CD14-positive monocyte (primary cell): ENCODE measurements around the gene KIRREL1. TPM values are rescaled to one million over a fixed set of nuclear protein-coding genes. Genes with fewer than 3 reads are reported as not detected.
A peak's percentile ranks its signal among the peaks of the same experiment; 100 is the strongest.

Experiments used
- DNase-seq, 3 donors: peaks; one replicate each; pipeline ENCODE4 v3.0.0-alpha.2; 2011 to 2022
- H2AFZ ChIP-seq: 2 replicates; pipeline ENCODE4 v1.6.0; 2012; ENCODE audit warnings: mild to moderate bottlenecking, low read depth, low read length, inconsistent platforms; ENCODE audit not compliant: insufficient read depth, poor library complexity, severe bottlenecking
- H3K27ac ChIP-seq, 2 donors: 1 replicate in 1 of 2; 2 replicates in 1 of 2; pipeline ENCODE4 v1.5.1; 2012 to 2013; ENCODE audit warnings: low read length in 2 of 2, control low read depth in 1 of 2, inconsistent platforms in 1 of 2, low read depth in 1 of 2, mild to moderate bottlenecking in 1 of 2
- H3K27me3 ChIP-seq, 2 donors: one replicate each; pipeline versions ENCODE4 v1.6.0 to v1.6.1; 2011 to 2013; ENCODE audit warnings: low read length in 2 of 2; ENCODE audit not compliant: control insufficient read depth in 2 of 2, insufficient read depth in 2 of 2
- H3K36me3 ChIP-seq, 2 donors: replicated peaks in 1 of 2; 1 replicate in 1 of 2; 2 replicates in 1 of 2; pipeline versions ENCODE4 v1.5.1 to v1.6.1; 2012 to 2013; ENCODE audit warnings: low read length in 2 of 2, control low read depth in 1 of 2, inconsistent platforms in 1 of 2, mild to moderate bottlenecking in 1 of 2; ENCODE audit not compliant: insufficient read depth in 2 of 2, control insufficient read depth in 1 of 2
- H3K4me1 ChIP-seq, 2 donors: 1 replicate in 1 of 2; 2 replicates in 1 of 2; pipeline versions ENCODE4 v1.5.1 to v1.6.1; 2012 to 2013; ENCODE audit warnings: low read length in 2 of 2, control low read depth in 1 of 2, inconsistent platforms in 1 of 2, mild to moderate bottlenecking in 1 of 2, moderate library complexity in 1 of 2; ENCODE audit not compliant: insufficient read depth in 2 of 2, control insufficient read depth in 1 of 2
- H3K4me2 ChIP-seq: replicated peaks from 2 replicates; pipeline ENCODE3; 2012; ENCODE audit warnings: low read length, moderate library complexity, mild to moderate bottlenecking; ENCODE audit not compliant: poor library complexity, severe bottlenecking; ENCODE audit errors: extremely low read depth
- H3K4me3 ChIP-seq, 3 experiments: fragments of 200-600 bp in 1 of 3; sonication (generic) in 1 of 3; replicated peaks in 1 of 3; 1 replicate in 2 of 3; 2 replicates in 1 of 3; pipeline ENCODE4 v1.5.1; 2011 to 2013; ENCODE audit warnings: low read length in 3 of 3, mild to moderate bottlenecking in 3 of 3, control low read depth in 2 of 3, low read depth in 2 of 3, inconsistent platforms in 1 of 3, moderate library complexity in 1 of 3
- H3K79me2 ChIP-seq: 2 replicates; pipeline ENCODE4 v1.6.0; 2012; ENCODE audit warnings: mild to moderate bottlenecking, control low read depth, inconsistent platforms, low read length, moderate library complexity; ENCODE audit not compliant: insufficient read depth
- H3K9ac ChIP-seq: 2 replicates; pipeline ENCODE4 v1.6.0; 2017; ENCODE audit warnings: low read length, mild to moderate bottlenecking; ENCODE audit not compliant: insufficient read depth, poor library complexity, severe bottlenecking
- H3K9me3 ChIP-seq, 2 donors: replicated peaks in 1 of 2; 1 replicate in 1 of 2; 2 replicates in 1 of 2; pipeline versions ENCODE4 v1.5.1 to v1.6.1; 2012 to 2013; ENCODE audit warnings: low read length in 2 of 2, control low read depth in 1 of 2; ENCODE audit not compliant: control insufficient read depth in 1 of 2, insufficient read depth in 1 of 2
- H4K20me1 ChIP-seq: 2 replicates; pipeline ENCODE4 v1.6.0; 2012; ENCODE audit warnings: mild to moderate bottlenecking, low read length, control low read depth, moderate library complexity; ENCODE audit not compliant: insufficient read depth
- H3K27ac Mint-ChIP-seq, 7 donors: one replicate each; pipeline ENCODE4 v1.8.0; 2020; ENCODE audit warnings: mild to moderate bottlenecking in 7 of 7, mixed read lengths in 7 of 7, moderate library complexity in 6 of 7, inconsistent platforms in 2 of 7
- H3K27me3 Mint-ChIP-seq, 3 donors: one replicate each; pipeline ENCODE4 v1.8.0; 2021 to 2022; ENCODE audit warnings: low read depth in 3 of 3, mild to moderate bottlenecking in 3 of 3, mixed read lengths in 3 of 3, moderate library complexity in 3 of 3, inconsistent platforms in 1 of 3
- H3K36me3 Mint-ChIP-seq, 2 donors: one replicate each; pipeline ENCODE4 v1.8.0; 2020; ENCODE audit warnings: mixed read lengths in 2 of 2, inconsistent platforms in 1 of 2, mild to moderate bottlenecking in 1 of 2
- H3K4me1 Mint-ChIP-seq: one replicate; pipeline ENCODE4 v1.8.0; 2020; ENCODE audit warnings: mild to moderate bottlenecking, mixed read lengths
- H3K4me3 Mint-ChIP-seq, 2 donors: one replicate each; pipeline ENCODE4 v1.8.0; 2020; ENCODE audit warnings: mild to moderate bottlenecking in 2 of 2, mixed read lengths in 2 of 2, moderate library complexity in 1 of 2
- H3K9me3 Mint-ChIP-seq, 7 donors: one replicate each; pipeline ENCODE4 v1.8.0; 2020 to 2022; ENCODE audit warnings: mixed read lengths in 7 of 7, mild to moderate bottlenecking in 6 of 7, moderate library complexity in 6 of 7, inconsistent platforms in 2 of 7
- WGBS: methylation state at CpG from one replicate; pipeline ENCODE4 v1.1.5; 2013; ENCODE audit warnings: missing lambda C conversion rate; ENCODE audit not compliant: insufficient coverage; 5-methylcytosine and 5-hydroxymethylcytosine counted together
- intact Hi-C, 2 donors: fragments of 100-400 bp; cut with micrococcal nuclease; formaldehyde crosslinking; loops; one replicate each; pipeline versions ENCODE4 v1.15.0 to v1.15.1; 2023
- polyA plus RNA-seq, 3 donors: library from polyadenylated mRNA; depleted of rRNA in 1 of 3; unstranded in 2 of 3; stranded (reverse) in 1 of 3; fragments of 300-500 nt in 2 of 3; fragments of >200 nt in 1 of 3; fragmentation: Illumina TruSeq in 2 of 3; gene quantifications; 1 replicate in 2 of 3; 2 replicates in 1 of 3; pipeline ENCODE4 v1.2.3, GENCODE V29; 2012 to 2021
- TF ChIP-seq, protein P1 (sequence below): fragments of 200-600 bp; IDR thresholded peaks from one replicate; pipeline ENCODE4 v1.8.0; 2022; ENCODE audit warnings: antibody characterized with exemption, mild to moderate bottlenecking

KIRREL1 gene
- polyA plus RNA-seq, 3 donors: not detected

- H3K4me3 ChIP-seq: no peak overlapping the region
- no peak overlapping the region for H3K9ac ChIP-seq
- H3K4me2 ChIP-seq: no peak overlapping the region
- H4K20me1 ChIP-seq: no peaks in the 10 kb centered on the region
- intact Hi-C loops: loop anchor here in 1 of 2 donors (5.0 to 10.0 kb wide), 2 partner anchors 64 to 366 kb away; no protein-coding TSS in a partner anchor
- H3K27me3 ChIP-seq: peaks cover 0 to 7% of the 10 kb centered on the region in 2 donors
- Mint-ChIP-seq H3K9me3 (peaks cover 0 to 6% (median 3%) of the 10 kb centered on the region in 7 donors), H3K27me3 (peaks cover 3 to 20% (median 11%) of the 10 kb centered on the region in 3 donors), H3K4me3 (no peak overlapping the region), H3K36me3 (no peaks in the 10 kb centered on the region), H3K4me1 (peaks cover 38% of the 10 kb centered on the region), H3K27ac (no peak overlapping the region)
- H3K27ac ChIP-seq: no peak overlapping the region
- H3K9me3 ChIP-seq: no peaks in the 10 kb centered on the region
- peak; percentile 42 to 55 (median 54) for DNase-seq
- H3K4me1 ChIP-seq: peaks cover 23 to 29% of the 10 kb centered on the region in 2 donors
- no peaks in the 10 kb centered on the region for H3K79me2 ChIP-seq
- H2AFZ ChIP-seq: no peak overlapping the region
- no peaks in the 10 kb centered on the region for H3K36me3 ChIP-seq
- 73% methylated on average over 5 of the region's 6 CpGs for WGBS
- TF ChIP-seq, protein P1, sequence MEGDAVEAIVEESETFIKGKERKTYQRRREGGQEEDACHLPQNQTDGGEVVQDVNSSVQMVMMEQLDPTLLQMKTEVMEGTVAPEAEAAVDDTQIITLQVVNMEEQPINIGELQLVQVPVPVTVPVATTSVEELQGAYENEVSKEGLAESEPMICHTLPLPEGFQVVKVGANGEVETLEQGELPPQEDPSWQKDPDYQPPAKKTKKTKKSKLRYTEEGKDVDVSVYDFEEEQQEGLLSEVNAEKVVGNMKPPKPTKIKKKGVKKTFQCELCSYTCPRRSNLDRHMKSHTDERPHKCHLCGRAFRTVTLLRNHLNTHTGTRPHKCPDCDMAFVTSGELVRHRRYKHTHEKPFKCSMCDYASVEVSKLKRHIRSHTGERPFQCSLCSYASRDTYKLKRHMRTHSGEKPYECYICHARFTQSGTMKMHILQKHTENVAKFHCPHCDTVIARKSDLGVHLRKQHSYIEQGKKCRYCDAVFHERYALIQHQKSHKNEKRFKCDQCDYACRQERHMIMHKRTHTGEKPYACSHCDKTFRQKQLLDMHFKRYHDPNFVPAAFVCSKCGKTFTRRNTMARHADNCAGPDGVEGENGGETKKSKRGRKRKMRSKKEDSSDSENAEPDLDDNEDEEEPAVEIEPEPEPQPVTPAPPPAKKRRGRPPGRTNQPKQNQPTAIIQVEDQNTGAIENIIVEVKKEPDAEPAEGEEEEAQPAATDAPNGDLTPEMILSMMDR: peak; percentile 69
Observed at GRCh38 chr1:157948312-157949073, 45.0 kb upstream of the KIRREL1 start.

DNA sequence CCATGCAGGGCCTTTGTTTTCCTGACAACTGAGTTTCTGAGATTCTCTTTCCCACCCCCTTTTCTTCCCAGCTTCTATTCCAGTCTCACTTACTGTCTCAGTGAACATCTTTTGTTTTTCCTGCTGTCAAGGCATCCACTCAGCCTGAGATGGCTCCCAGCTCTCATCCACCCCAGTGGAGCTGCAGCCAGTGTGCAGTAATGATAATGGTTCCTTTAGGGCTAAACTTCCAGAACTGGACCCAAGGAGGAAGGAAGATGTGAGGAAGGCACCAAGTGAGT lies 44.4 kb upstream of the KIRREL1 start:
- H3K4me2 ChIP-seq: no peak overlapping the region

More for the DNA sequence above, 44.4 kb upstream of the KIRREL1 start:
- Histone ChIP-seq H3K79me2 (no peaks in the 10 kb centered on the region), H4K20me1 (no peaks in the 10 kb centered on the region), H3K9me3 (no peaks in the 10 kb centered on the region), H3K4me1 (peaks cover 18 to 24% of the 10 kb centered on the region in 2 donors), H3K27ac (no peak overlapping the region), H3K36me3 (no peaks in the 10 kb centered on the region), H2AFZ (no peak overlapping the region), H3K27me3 (peaks cover 0 to 7% of the 10 kb centered on the region in 2 donors), H3K4me3 (no peak overlapping the region), H3K9ac (no peak overlapping the region)
- DNase-seq: no peak
- Mint-ChIP-seq H3K4me1 (peaks cover 32% of the 10 kb centered on the region), H3K36me3 (no peaks in the 10 kb centered on the region), H3K27me3 (peaks cover 3 to 20% (median 11%) of the 10 kb centered on the region in 3 donors), H3K4me3 (peak overlapping the region in 1 of 2 donors; percentile 30), H3K27ac (no peak overlapping the region), H3K9me3 (peaks cover 0 to 4% (median 3%) of the 10 kb centered on the region in 7 donors)
- TF ChIP-seq, protein P1: no peak
- intact Hi-C loops: loop anchor here in 1 of 2 donors (5.0 to 10.0 kb wide), 2 partner anchors 64 to 367 kb away; no protein-coding TSS in a partner anchor
